ENCODE results near the gene WDR86.
A peak's percentile ranks its signal among the peaks of the same experiment; 100 is the strongest.

Gene WDR86

DNA sequence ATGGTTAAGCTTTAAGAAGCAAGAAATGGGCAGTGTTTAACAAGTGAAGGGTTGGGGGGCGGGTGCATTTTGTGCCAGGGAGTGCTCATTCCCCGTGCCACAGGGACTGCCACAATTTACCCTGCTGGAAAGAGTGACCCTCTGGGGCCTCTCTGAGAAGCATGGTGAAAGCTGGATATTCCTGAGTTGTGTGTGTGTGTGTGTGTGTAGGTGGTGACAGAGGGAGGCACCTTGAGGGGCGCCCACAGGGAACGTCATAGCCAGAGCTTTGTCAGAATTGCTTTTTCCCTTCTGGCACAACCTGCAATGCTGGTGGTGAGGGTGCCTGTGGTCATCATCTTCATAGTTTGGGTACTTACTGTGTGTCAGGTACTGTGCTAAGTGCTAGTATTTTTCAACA, 2.5 kb upstream of the WDR86 start:
- DNase-seq, result no peak
- Histone ChIP-seq H3K4me1 (no peaks in the 10 kb centered on the region), H3K4me3 (ENCODE audit: low read depth, low read length) (no peak overlapping the region), H3K36me3 (no peaks in the 10 kb centered on the region), H3K27me3 (peaks cover 55% of the 10 kb centered on the region), H3K9me3 (no peaks in the 10 kb centered on the region)
- TF ChIP-seq, protein P1, sequence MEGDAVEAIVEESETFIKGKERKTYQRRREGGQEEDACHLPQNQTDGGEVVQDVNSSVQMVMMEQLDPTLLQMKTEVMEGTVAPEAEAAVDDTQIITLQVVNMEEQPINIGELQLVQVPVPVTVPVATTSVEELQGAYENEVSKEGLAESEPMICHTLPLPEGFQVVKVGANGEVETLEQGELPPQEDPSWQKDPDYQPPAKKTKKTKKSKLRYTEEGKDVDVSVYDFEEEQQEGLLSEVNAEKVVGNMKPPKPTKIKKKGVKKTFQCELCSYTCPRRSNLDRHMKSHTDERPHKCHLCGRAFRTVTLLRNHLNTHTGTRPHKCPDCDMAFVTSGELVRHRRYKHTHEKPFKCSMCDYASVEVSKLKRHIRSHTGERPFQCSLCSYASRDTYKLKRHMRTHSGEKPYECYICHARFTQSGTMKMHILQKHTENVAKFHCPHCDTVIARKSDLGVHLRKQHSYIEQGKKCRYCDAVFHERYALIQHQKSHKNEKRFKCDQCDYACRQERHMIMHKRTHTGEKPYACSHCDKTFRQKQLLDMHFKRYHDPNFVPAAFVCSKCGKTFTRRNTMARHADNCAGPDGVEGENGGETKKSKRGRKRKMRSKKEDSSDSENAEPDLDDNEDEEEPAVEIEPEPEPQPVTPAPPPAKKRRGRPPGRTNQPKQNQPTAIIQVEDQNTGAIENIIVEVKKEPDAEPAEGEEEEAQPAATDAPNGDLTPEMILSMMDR (IDR thresholded peaks at IDR 0.05; ENCODE audit: low read depth, low read length), result no peak

DNA sequence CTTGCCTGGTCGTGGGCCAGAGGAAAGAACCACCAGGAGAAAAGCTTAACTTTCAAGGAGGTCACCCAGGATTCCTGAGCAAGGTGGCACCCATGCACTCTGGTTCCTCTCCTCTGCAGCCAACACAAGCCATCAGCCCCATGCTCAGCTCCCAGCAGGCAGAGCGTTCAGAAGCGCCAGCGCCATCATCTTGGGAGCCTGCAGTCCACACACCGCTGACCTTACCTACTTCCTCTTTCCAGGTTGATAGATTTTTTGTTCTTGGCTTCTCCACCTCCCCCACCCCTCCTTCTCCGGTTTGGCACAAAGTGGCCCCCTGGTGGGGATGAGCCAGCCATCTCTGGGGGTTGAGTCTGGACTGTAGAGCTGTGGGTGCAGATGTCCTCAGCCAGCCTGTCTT, 1.7 kb upstream of the WDR86 start:
- Histone ChIP-seq H3K9me3 (no peaks in the 10 kb centered on the region), H3K36me3 (no peaks in the 10 kb centered on the region), H3K4me1 (no peaks in the 10 kb centered on the region), H3K27me3 (peaks cover 55% of the 10 kb centered on the region), H3K4me3 (ENCODE audit: low read depth, low read length) (no peak overlapping the region)
- DNase-seq, result no peak
- TF ChIP-seq, protein P1 (IDR thresholded peaks at IDR 0.05; ENCODE audit: low read depth, low read length), result peak; percentile 11; the same call in 1 of the 2 replicates

DNA sequence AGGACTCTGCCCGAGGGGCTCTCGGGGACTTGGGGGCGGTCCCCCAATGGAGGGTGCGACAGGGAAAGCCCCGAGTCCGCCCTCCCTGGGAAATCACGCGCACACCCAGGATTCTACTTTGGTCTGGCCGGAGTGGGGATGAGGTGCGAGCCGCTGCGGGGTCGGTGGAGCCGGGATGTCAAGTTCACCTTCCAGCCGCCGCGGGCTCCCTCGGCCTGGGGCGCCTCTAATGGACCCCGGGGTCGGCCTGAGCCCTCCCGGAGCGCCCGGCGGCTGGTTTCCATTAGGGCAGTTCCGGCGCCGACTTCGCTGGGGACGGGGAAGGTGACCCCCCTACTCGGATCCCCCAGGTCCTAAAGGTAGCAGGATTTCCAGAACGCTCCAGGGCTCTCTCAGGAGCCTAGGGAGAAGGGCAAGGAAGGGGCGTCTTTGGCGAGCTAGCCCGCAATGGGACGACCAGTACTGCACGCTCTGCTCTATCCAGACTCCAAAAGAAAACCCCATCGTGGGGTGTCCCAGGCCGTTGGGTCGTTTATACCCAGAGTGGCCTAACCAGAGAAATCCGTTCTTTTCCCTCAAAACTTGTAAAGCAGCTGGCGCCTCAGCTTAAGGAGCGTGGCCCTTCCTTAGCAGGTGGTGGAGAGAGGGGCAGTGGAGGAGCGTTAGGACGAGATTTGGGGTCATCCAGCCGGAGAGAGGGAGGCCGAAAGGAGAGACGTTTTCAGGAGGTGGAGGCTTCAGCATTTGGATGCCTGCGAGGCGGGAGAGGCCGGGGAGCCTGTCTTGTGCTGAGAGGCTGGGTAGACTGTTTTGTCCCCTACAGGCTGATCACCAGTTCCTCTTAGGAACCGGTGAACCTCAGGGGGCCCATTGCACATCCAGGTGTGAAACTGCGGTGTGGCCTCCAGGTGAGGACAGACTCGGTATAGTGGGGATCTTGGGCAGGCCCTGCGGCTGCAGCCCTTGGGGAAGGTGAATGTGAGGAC, 860 bp upstream of the WDR86 start:
- TF ChIP-seq, protein P1 (IDR thresholded peaks at IDR 0.05; ENCODE audit: low read depth, low read length), result no peak
- Histone ChIP-seq H3K27me3 (peaks cover 52% of the 10 kb centered on the region), H3K4me1 (no peaks in the 10 kb centered on the region), H3K36me3 (no peaks in the 10 kb centered on the region), H3K9me3 (no peaks in the 10 kb centered on the region), H3K4me3 (ENCODE audit: low read depth, low read length) (peak overlapping the region; percentile 59)
- DNase-seq, result peak; percentile 42

DNA sequence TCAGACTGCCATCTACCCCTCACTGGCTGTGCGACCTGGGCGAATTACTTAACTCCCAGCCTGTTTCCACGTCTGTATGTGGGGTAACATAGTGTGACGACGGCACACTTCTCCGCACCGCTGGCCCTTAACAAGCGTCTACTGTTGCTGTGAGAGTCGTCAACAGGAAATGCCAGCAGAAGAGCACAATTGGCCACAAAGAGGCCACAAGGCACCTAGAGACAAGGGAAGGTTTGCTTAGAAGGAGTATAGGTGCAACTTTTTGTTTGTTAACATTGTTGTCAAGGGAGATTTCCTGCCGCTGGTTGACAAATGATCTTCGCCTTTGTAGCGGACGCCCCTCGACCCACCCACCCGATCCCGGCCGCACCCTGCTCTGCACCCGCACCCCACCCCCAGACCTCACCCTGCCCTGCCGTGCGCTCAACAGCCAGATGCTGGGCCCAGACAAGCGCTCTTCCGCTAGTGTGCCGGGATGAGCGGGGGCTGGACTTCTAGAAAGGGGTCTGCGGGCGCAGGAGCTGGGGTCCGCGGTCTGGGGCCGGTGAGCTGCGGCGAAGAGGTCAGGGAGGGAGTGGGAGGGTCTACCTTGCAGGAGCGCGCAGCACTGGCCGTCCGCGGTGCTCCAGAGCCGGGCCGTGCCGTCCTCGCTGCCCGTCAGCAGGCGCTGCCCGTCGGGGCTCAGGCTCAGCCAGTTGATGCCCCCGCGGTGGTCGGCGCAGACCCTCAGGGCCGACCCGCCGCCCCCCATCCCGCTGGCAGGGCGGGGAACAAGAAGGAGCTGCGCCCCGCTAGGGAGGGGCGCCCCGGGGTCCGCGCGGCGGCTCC, 785 bp downstream of the WDR86 start:
- no peak for DNase-seq
- Histone ChIP-seq H3K9me3 (no peaks in the 10 kb centered on the region), H3K36me3 (no peaks in the 10 kb centered on the region), H3K4me1 (no peaks in the 10 kb centered on the region), H3K4me3 (ENCODE audit: low read depth, low read length) (peak overlapping the region; percentile 59), H3K27me3 (peaks cover 44% of the 10 kb centered on the region)
- TF ChIP-seq, protein P1 (IDR thresholded peaks at IDR 0.05; ENCODE audit: low read depth, low read length), result no peak

DNA sequence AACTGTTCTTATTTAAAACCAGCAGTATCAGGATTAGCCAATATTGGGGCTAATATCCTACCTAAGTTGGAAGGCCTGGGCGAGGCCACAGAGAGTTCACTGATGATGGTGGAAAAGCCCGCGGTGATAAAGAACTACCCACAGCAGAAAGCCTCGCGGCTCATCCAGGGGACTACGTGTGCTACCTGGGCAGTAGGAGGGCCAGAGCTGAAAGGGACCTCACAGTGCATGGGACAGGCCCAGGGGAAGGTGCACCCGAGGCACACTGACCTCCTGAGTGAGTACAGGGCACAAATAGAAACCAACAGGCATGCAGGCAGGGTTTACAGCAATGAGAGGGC, 1.4 kb downstream of the WDR86 start:
- Histone ChIP-seq H3K4me3 (ENCODE audit: low read depth, low read length) (no peak overlapping the region), H3K27me3 (peaks cover 42% of the 10 kb centered on the region), H3K4me1 (no peaks in the 10 kb centered on the region), H3K9me3 (no peaks in the 10 kb centered on the region), H3K36me3 (no peaks in the 10 kb centered on the region)
- TF ChIP-seq, protein P1 (IDR thresholded peaks at IDR 0.05; ENCODE audit: low read depth, low read length), result no peak
- DNase-seq, result no peak

Data from BE2C (cell line).